Activated T-cell treated with anti-CD3 and anti-CD28 coated beads, Interleukin-2, amount 50 U/mL, for 4 hours (primary cell): Measurements from ENCODE around the gene POLR2L. TPM values are rescaled to one million over a fixed set of nuclear protein-coding genes. Genes with fewer than 3 reads are reported as not detected.
A peak's percentile ranks its signal among the peaks of the same experiment; 100 is the strongest.

ENCODE experiments used
- ATAC-seq, 2 donors: fragments of 200-7000 bp; cut with Tn5 transposase; one replicate each; pipeline ENCODE4 v1.10.0; 2021
- DNase-seq: peaks from one replicate; pipeline ENCODE4 v3.0.0-alpha.2; 2020
- H3K27me3 Mint-ChIP-seq: one replicate; pipeline ENCODE4 v1.8.0; 2021; ENCODE audit warnings: low read depth, mixed read lengths
- H3K36me3 Mint-ChIP-seq: one replicate; pipeline ENCODE4 v1.8.0; 2022; ENCODE audit warnings: mixed read lengths; ENCODE audit not compliant: insufficient read depth
- H3K4me1 Mint-ChIP-seq: one replicate; pipeline ENCODE4 v1.8.0; 2021; ENCODE audit warnings: low read depth, mixed read lengths
- H3K4me3 Mint-ChIP-seq: one replicate; pipeline ENCODE4 v1.8.0; 2021; ENCODE audit warnings: mild to moderate bottlenecking, moderate library complexity, mixed read lengths
- H3K9me3 Mint-ChIP-seq: one replicate; pipeline ENCODE4 v1.8.0; 2021; ENCODE audit warnings: mixed read lengths
- total RNA-seq, 3 donors: library from RNA; stranded (reverse); gene quantifications; one replicate each; pipeline ENCODE4 v1.2.1, GENCODE V29; 2021

POLR2L gene
- total RNA-seq, 3 donors from 2014 or later: 167 to 183 (median 174) TPM

- no peak for DNase-seq
- no peaks in the 10 kb centered on the region for H3K36me3 Mint-ChIP-seq
- ATAC-seq: no peak
- peak overlapping the region; percentile 71 for H3K4me3 Mint-ChIP-seq
- peaks cover 10% of the 10 kb centered on the region for H3K27me3 Mint-ChIP-seq
- peaks cover 28% of the 10 kb centered on the region for H3K4me1 Mint-ChIP-seq
- H3K9me3 Mint-ChIP-seq: no peaks in the 10 kb centered on the region
Observed at GRCh38 chr11:843818-844692, 1.7 kb upstream of the POLR2L start.

- H3K4me1 Mint-ChIP-seq: peaks cover 25% of the 10 kb centered on the region
- no peaks in the 10 kb centered on the region for H3K36me3 Mint-ChIP-seq
- peak overlapping the region; percentile 71 for H3K4me3 Mint-ChIP-seq
- H3K9me3 Mint-ChIP-seq: no peaks in the 10 kb centered on the region
- peaks cover 5% of the 10 kb centered on the region for H3K27me3 Mint-ChIP-seq
- ATAC-seq: peak; percentile 17 to 21
- no peak for DNase-seq
Observed at GRCh38 chr11:843086-843734, 881 bp upstream of the POLR2L start.

GRCh38 chr11:841981-842369 is 354 bp downstream of the POLR2L start:
- ATAC-seq (peak; percentile 43 to 46), DNase-seq (no peak)
- Mint-ChIP-seq H3K4me3 (peak overlapping the region; percentile 85), H3K36me3 (no peaks in the 10 kb centered on the region), H3K27me3 (peaks cover 5% of the 10 kb centered on the region), H3K4me1 (peaks cover 25% of the 10 kb centered on the region), H3K9me3 (no peaks in the 10 kb centered on the region)

- ATAC-seq (no peak), DNase-seq (no peak)
- H3K4me1 Mint-ChIP-seq: peaks cover 25% of the 10 kb centered on the region
- H3K4me3 Mint-ChIP-seq: peak overlapping the region; percentile 85
- H3K36me3 Mint-ChIP-seq: no peaks in the 10 kb centered on the region
- H3K9me3 Mint-ChIP-seq: no peaks in the 10 kb centered on the region
- peaks cover 3% of the 10 kb centered on the region for H3K27me3 Mint-ChIP-seq
Observed at GRCh38 chr11:839875-840617, 2.3 kb downstream of the POLR2L start.

GRCh38 chr11:839280-839623 is 3.1 kb downstream of the POLR2L start:
- peaks cover 27% of the 10 kb centered on the region for H3K4me1 Mint-ChIP-seq
- H3K27me3 Mint-ChIP-seq: peaks cover 3% of the 10 kb centered on the region
- no peak for ATAC-seq
- no peak for DNase-seq
- H3K36me3 Mint-ChIP-seq: no peaks in the 10 kb centered on the region
- H3K4me3 Mint-ChIP-seq: no peak overlapping the region
- H3K9me3 Mint-ChIP-seq: no peaks in the 10 kb centered on the region

GRCh38 chr11:838441-839279 is 3.7 kb downstream of the POLR2L start:
- no peak overlapping the region for H3K4me3 Mint-ChIP-seq

GRCh38 chr11:837990-838307 is 4.4 kb downstream of the POLR2L start:
- ATAC-seq (no peak), DNase-seq (no peak)
- no peaks in the 10 kb centered on the region for H3K9me3 Mint-ChIP-seq
- no peaks in the 10 kb centered on the region for H3K36me3 Mint-ChIP-seq
- H3K4me3 Mint-ChIP-seq: no peak overlapping the region
- H3K27me3 Mint-ChIP-seq: no peaks in the 10 kb centered on the region
- peaks cover 24% of the 10 kb centered on the region for H3K4me1 Mint-ChIP-seq

More at GRCh38 chr11:838441-839279, 3.7 kb downstream of the POLR2L start:
- no peaks in the 10 kb centered on the region for H3K9me3 Mint-ChIP-seq
- H3K27me3 Mint-ChIP-seq: peaks cover 3% of the 10 kb centered on the region
- DNase-seq (no peak), ATAC-seq (no peak)
- peaks cover 27% of the 10 kb centered on the region for H3K4me1 Mint-ChIP-seq
- no peaks in the 10 kb centered on the region for H3K36me3 Mint-ChIP-seq

- Mint-ChIP-seq H3K9me3 (no peaks in the 10 kb centered on the region), H3K36me3 (no peaks in the 10 kb centered on the region), H3K27me3 (no peaks in the 10 kb centered on the region), H3K4me1 (peaks cover 24% of the 10 kb centered on the region), H3K4me3 (no peak overlapping the region)
- ATAC-seq (no peak), DNase-seq (no peak)
Observed at GRCh38 chr11:837189-837989, 4.9 kb downstream of the POLR2L start.

- H3K27me3 Mint-ChIP-seq: peaks cover 5% of the 10 kb centered on the region
- no peaks in the 10 kb centered on the region for H3K9me3 Mint-ChIP-seq
- no peaks in the 10 kb centered on the region for H3K36me3 Mint-ChIP-seq
- DNase-seq (no peak), ATAC-seq (no peak)
- no peak overlapping the region for H3K4me3 Mint-ChIP-seq
- H3K4me1 Mint-ChIP-seq: peaks cover 25% of the 10 kb centered on the region
Observed at GRCh38 chr11:836700-837099, 5.6 kb downstream of the POLR2L start.

GRCh38 chr11:836274-836673 is 6.1 kb downstream of the POLR2L start:
- Mint-ChIP-seq H3K9me3 (no peaks in the 10 kb centered on the region), H3K27me3 (peaks cover 9% of the 10 kb centered on the region), H3K4me1 (peaks cover 24% of the 10 kb centered on the region), H3K4me3 (no peak overlapping the region), H3K36me3 (no peaks in the 10 kb centered on the region)
- ATAC-seq (no peak), DNase-seq (no peak)

- H3K4me1 Mint-ChIP-seq: peaks cover 15% of the 10 kb centered on the region
- peak overlapping the region; percentile 62 for H3K4me3 Mint-ChIP-seq
- H3K9me3 Mint-ChIP-seq: no peaks in the 10 kb centered on the region
- ATAC-seq (no peak), DNase-seq (no peak)
- no peaks in the 10 kb centered on the region for H3K36me3 Mint-ChIP-seq
- peaks cover 20% of the 10 kb centered on the region for H3K27me3 Mint-ChIP-seq
Observed at GRCh38 chr11:834371-835316, 7.7 kb downstream of the POLR2L start.

- no peaks in the 10 kb centered on the region for H3K36me3 Mint-ChIP-seq
- peak overlapping the region; percentile 62 for H3K4me3 Mint-ChIP-seq
- H3K27me3 Mint-ChIP-seq: peaks cover 28% of the 10 kb centered on the region
- no peaks in the 10 kb centered on the region for H3K9me3 Mint-ChIP-seq
- ATAC-seq (no peak), DNase-seq (no peak)
- H3K4me1 Mint-ChIP-seq: peaks cover 23% of the 10 kb centered on the region
Observed at GRCh38 chr11:833849-834311, 8.4 kb downstream of the POLR2L start.
